NCI-H2227 treated with DMSO at 0.1 percent for 48 hours (cell line): ENCODE measurements around the gene MPP2.
"Not testable (repeated sequence)": the region's sequence is repeated elsewhere in the genome, so short reads cannot be mapped to it uniquely, and the experiment has no call there.

Experiments
- DNase-seq: peaks from one replicate; lab custom pipeline; 2025; lab: John Stamatoyannopoulos, UW

The MPP2 gene

GRCh38 chr17:43901861-43902589 is 5.3 kb downstream of the MPP2 start:
- peak; percentile 58 for DNase-seq

- DNase-seq = peak; percentile 43
Observed at GRCh38 chr17:43900858-43901754, 6.2 kb downstream of the MPP2 start.

DNA sequence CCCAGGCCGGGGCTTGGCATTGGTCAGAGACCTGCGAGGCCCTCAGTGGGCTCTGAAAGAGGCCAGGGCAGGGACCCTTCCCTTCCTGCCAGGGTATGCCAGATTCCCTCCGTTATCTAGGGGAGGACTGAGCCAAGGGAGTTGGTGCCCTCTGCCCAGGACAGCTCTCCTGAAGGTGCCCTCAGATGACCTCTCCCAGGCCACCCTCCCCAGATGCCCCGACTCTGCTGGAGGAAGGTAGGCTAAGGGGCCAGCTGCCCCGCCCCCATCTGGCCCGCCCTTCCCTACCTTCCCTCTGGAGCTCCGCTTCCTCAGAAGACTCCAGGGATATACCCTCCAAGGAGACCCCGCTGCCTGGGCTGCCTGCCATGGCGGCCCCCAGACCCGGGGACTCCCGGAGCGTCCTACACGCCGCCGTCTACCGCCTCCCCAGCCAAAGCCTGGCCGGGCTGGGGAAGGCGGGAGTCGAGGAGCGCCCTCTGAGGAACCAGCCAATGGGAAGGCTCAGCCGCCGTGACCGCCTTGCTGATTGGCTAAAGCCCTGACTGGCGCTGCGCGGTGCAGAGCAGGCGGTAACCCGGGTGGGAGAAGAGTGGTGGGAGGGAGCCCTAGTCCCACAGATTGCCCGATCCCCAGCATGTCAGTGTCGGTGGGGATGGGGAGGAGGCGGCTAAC is 7.0 kb downstream of the MPP2 start:
- peak; percentile 90 for DNase-seq

- no peak for DNase-seq
Observed at GRCh38 chr17:43898446-43898845, 8.9 kb downstream of the MPP2 start.

- no peak for DNase-seq
Observed at GRCh38 chr17:43897831-43898230, 9.5 kb downstream of the MPP2 start.

DNA sequence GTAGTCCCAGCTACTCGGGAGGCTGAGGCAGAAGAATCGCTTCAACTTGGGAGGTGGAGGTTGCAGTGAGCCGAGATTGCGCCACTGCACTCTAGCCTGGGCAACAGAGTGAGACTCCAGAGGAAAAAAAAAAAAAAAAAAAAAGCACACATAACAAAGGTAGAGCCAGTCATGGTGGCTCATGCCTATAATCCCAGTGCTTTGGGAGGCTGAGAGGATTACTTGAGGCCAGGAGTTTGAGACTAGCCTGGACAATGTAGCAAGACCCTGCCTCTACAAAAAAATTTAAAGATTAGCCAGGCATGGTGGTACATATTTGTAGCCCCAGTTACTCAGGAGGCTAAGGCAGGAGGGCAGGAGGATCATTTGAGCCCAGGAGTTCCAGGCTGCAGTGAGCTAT is 12.8 kb downstream of the MPP2 start:
- DNase-seq = not testable (repeated sequence)

- DNase-seq = no peak
Observed at GRCh38 chr17:43892647-43892952, 14.7 kb downstream of the MPP2 start.

DNA sequence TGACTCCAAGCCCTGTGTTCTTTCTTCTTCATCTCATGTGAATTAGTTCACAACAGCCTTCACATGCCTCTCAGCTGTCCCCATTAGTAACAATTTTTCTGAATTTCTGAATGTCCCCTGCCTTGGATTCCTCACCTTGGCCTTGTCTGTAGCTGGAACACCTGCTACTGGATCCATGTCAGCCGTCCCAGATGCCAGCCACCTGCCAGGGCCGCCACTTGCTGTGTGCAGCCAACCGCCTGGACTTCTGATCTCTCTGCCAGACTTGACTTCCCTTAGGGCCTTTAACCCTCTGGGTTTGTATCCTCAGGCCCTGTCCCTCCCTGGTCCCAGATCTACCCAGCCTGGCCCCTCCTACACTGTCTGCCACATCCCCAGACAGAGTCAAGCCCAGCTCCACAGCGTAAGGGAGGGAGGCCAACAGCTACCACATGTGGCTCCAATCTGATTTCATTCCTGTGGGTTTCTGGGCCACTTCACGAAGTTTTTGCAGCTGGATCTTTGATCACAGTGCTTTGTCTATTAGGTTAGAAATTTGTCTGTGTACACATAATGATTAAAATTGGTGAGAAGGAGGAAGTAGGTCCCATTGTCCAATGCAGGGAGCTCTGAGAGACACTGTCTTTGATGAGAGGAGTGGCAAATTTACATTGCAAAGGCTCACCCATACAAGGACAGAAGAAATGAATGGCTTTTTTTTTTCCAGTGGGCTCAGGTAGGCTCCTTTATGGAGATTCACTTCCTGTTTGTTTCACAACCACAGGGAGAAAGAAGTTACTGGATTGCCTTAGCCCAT is 15.3 kb downstream of the MPP2 start:
- DNase-seq = no peak

DNA sequence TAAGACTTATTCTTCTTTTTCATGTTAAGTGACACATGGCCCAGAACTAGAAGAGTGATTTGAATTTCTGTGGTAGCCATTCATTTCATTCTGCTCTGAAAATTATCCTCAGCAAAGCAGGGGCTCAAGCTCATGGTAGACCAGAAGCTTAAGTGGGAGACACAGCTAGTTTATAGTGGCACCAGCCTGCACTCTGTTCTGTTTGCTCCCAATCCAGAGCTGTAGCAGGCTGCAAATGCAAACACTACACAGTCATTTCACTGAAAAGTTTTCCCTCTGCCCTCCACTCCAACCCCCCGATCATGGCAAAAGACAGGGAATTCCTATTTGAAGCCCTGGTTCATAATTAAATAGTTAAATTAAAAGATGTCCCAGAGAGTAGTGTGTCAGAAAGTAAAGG is 17.1 kb downstream of the MPP2 start:
- no peak for DNase-seq

DNA sequence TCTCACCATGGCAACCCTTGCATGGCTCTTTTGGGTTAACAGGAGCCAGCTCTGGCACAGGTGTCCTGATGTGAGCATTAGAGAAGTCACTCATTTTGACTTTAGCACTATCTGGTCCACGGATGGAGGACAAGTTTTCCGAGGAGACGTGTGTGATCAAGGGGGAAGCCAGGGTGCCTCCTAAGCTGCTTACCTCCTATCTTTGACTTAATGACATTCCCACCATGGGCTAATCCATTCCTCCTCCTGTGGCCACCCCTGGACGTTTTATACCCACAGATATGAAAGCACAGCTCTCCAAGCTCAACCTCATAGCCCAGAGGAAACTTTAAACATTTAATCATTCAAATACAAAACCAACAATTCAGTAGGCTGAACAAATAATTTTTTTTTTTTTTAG is 18.8 kb downstream of the MPP2 start:
- DNase-seq = no peak

DNA sequence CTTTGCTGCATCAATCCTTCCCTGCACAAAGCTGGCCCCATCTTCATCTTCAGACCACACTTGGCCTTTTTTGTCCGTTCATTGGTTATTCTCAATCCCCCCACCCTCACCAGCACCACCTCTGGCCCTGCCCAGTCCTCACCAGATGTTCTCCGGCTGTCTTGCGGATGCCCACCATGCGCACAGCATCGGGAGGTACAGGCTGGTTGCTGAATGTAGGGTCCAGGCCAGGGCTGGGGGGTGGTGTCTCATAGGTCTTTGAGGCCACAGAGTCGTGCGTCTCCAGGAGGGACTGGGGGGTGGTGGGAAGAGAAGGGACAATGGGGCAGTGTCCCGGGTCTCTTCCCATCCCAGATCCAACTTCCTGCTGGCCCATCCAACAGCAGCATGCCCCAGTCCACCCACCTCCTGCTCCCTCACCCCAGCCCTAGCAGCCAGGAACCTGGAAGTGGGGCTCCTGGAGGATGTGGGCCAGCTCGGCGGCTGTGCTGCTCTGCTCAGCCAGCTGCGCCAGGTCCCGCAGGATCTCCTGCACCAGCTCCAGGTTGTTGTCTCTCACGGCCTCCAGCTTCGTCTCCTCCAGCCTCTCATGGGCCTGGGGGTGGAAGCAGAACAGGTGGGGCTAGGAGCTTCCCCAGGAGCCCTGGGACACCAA is 24.4 kb downstream of the MPP2 start:
- no peak for DNase-seq

- no peak for DNase-seq
Observed at GRCh38 chr17:43881758-43882505, 25.4 kb downstream of the MPP2 start.

DNA sequence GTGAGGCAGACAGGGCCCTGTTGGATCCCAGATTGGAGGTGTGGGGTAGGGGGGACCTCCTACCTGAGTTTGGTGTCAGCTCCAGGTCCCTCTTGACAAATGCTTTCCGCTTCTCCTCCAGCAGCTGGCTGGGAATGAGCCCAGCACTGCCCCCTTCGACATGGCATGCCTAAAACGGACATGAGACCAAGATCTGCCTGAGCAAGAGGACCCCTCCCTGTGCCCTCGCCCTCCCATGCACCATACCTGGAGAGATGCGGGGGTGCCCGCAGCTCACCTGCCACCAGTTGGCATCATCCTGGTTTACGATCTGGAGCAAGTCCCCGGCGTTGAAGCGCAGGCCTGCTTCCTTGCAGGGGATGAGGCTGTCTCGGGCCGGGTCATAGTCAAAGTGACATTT is 26.2 kb downstream of the MPP2 start:
- no peak for DNase-seq

- no peak for DNase-seq
Observed at GRCh38 chr17:43880420-43880991, 26.8 kb downstream of the MPP2 start.

DNA sequence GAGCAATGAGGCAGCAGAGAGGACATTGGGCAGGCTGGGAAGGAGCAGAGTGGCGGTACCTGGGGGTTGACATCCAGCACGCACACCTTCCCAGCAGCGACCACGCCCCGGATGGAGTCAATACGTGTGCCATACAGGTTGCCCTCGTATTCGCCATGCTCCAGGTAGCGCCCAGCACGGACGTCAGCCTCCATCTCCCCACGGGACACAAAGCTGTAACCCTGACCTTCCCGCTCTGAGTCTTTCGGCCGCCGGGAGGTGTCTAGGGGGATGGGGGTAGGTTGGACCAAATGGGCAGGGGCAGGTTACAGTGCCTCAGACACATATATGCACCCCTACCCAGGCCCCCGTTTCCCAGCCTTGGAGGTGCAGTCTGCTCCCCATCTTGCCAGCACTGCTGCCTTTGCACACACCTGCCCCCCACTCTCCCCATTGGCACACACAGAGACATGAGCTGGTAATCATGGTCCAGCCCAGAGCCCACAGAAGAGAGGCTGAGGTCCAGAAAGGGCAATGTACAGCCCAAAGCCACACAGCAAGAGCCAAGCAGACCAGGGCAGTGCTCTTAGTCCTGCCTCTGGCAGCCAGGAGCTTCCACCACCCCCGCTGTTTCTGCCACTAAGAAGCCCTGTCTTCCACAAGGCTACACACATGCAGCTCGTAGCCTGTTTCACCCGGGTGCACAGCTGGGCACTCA is 27.5 kb downstream of the MPP2 start:
- no peak for DNase-seq

DNA sequence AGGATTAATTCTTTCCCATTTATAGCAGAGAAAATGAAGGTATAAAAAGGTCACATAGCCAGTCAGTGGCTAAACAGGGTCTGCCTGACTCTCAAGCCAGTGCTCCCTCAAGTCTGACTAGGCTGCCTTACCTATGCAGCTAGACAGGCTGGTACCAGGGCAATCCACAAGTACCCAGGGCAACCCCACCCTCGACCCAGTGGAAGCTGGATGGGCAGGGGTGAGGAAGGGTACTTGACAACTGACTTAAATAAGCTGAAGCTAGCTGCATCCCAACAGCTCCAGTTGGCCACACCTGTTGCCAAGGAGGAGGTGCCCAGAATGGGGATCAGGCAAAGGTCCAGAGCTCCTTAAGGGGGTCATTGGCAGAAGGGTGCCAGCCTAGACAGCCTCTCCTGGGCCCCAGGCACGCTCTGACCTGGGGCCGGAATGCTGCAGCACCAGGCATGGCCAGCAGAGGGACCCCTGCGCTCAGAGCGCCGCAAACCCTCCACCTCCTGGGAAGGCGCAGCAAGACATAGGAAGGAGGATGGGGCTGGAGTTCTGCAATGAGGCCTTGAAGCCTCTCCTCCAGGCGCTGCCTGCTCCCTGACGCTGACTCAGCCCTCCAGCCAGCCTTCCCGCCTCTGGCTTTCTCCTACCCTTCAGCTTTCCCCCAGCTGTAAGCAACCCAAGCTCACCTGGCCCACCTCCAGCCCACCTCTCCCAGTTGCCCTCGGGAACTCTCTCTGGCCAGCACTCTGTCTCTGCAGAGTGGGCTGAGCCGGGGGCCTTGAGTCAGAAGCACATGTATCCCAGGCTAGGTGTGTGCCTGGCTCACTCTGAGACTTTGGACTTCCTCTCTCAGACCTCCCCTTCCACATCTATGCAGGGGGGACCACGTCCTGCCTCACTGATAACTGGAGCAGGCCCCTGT is 28.8 kb downstream of the MPP2 start:
- peak; percentile 58 for DNase-seq

GRCh38 chr17:43877451-43878155 is 29.7 kb downstream of the MPP2 start:
- no peak for DNase-seq

DNA sequence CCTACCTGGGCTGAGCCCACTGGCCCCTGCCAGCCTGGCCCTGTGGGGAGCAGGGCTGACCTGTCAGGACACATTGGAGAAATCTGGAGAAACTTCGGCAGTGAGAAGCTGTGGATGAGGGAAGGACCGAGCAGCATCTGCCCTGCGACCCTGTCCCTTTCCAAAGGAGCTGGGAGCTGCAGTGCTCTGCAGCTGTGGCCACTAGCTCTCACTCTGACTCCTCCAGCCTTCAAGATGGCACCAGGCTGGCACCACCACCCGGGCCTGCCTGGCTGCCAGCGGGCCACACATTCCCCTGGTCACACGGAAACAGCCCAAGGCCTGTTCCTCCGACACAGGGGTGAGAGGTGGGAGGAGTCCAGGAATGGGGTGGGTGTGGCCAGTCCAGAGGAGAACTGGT is 30.3 kb downstream of the MPP2 start:
- no peak for DNase-seq
